ENCODE measurements around the gene LRRC59.
"Not testable (repeated sequence)": the region's sequence is repeated elsewhere in the genome, so short reads cannot be mapped to it uniquely, and the experiment has no call there.

The LRRC59 gene

GRCh38 chr17:50344731-50345365 is 52.5 kb downstream of the LRRC59 start:
- no peak for DNase-seq

DNA sequence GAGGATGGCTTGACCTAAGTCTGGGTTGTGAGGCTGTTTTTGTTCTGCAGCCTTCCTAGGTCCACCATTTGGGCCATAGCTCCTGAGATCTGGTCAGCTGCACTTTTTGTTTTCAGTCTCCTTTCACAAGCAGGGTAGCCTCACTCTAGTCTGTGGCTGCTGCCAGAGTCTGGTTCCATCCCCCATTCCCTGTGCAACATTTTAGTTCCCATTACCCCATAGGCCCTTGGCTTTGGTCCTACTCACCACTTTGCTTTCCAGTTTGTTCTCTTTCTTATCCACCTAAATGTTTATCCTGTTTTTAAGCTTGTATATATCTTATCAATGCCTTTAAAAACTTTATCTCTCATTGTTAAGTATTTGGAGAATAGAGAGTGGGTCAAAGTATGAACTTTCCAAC is 57.9 kb downstream of the LRRC59 start:
- no peak for DNase-seq

- no peak for DNase-seq
These were observed 58.7 kb downstream of the LRRC59 start for GRCh38 chr17:50338645-50339044.

DNA sequence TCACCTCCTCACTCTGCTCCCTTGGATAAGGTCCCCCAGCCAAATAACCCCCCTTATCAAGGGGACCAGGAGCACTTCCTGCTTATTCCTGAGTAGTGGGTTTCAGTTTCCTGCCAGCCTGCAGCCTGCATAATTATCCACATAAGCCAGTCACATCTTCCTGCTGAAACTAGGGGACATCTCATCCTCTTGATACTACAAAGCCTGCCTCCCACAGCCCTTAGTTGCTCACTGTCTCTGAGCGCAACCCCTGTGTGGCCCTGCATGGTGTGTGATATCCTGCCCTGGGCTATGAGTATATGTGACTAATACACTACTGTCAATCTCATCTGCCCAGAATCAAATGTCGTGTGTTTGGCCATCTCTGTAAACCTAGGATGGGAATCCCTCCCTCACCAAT is 59.4 kb downstream of the LRRC59 start:
- DNase-seq, result no peak

DNA sequence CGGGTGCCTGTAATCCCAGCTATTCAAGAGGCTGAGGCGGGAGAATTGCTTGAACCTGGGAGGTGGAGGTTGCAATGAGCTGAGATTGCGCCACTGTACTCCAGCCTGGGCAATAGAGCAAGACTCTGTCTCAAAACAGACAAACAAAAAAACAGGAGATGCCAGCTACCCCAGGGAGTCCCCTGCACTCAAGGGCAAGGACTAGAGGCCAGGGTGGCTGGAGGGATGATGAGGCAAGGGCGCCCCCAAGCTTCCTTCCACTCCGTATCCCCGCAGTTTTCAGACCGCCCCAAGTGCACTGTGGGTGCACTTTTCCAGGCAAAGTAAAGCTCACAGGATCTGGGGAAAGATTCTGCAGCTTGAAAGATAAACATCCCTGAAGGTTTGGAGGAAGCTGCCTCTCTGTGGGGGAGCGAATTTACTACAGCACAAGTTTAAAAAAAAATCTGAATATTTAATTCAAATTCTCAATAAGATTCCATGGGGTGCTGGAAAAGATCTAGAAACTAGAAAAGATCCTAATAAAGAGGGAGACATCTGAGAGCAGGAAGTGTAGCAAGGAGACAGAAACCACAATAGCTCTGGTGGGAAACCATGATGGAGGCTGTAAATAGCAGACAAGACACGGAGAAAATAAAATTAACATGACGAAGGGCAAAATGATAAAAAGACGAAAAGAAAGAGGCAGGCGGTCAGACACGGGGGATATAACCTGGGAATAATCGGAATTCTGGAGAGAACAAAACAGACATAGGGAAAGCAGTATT is 63.8 kb downstream of the LRRC59 start:
- DNase-seq, result not testable (repeated sequence)

GRCh38 chr17:50332196-50332595 is 65.1 kb downstream of the LRRC59 start:
- DNase-seq, result no peak

Data from NCI-H1092 treated with DMSO at 0.1 percent for 48 hours (cell line).